WTC11 (cell line): Measurements from ENCODE around the gene CCDC3. TPM values are rescaled to one million over a fixed set of nuclear protein-coding genes. Genes with fewer than 3 reads are reported as not detected.

Source experiments
- ATAC-seq: fragments of 200-7000 bp; cut with Tn5 transposase; 2 replicates; pipeline ENCODE4 v1.10.0; 2021; ENCODE audit warnings: mild to moderate bottlenecking, moderate library complexity
- CTCF ChIA-PET: fragments of 300-600 bp; sonication (Branson Sonifier 250); formaldehyde crosslinking; loops from one replicate; lab custom pipeline; 2021; ENCODE audit warnings: antibody characterized with exemption; lab: Charles Lee
- POLR2A ChIA-PET: fragments of 350-600 bp; sonication (Branson Sonifier 250); formaldehyde crosslinking; loops from one replicate; lab custom pipeline; 2021; ENCODE audit warnings: antibody characterized with exemption; lab: Charles Lee
- DNase-seq: peaks from one replicate; pipeline ENCODE4 v3.0.0; 2021; ENCODE audit warnings: low spot score
- H3K27ac Mint-ChIP-seq: 2 replicates; pipeline ENCODE4 v1.8.0; 2021; ENCODE audit warnings: mixed read lengths
- H3K27me3 Mint-ChIP-seq: 2 replicates; pipeline ENCODE4 v1.8.0; 2021; ENCODE audit warnings: low read depth, mild to moderate bottlenecking, moderate library complexity, mixed read lengths
- H3K36me3 Mint-ChIP-seq: 2 replicates; pipeline ENCODE4 v1.8.0; 2021; ENCODE audit warnings: mixed read lengths
- H3K4me1 Mint-ChIP-seq: 2 replicates; pipeline ENCODE4 v1.8.0; 2022; ENCODE audit warnings: mixed read lengths
- H3K4me3 Mint-ChIP-seq: 2 replicates; pipeline ENCODE4 v1.8.0; 2021; ENCODE audit warnings: mild to moderate bottlenecking, moderate library complexity, mixed read lengths
- H3K9me3 Mint-ChIP-seq: 2 replicates; pipeline ENCODE4 v1.8.0; 2021; ENCODE audit warnings: mixed read lengths
- CREB1 ChIP-seq: sonication (generic); formaldehyde crosslinking; IDR thresholded peaks from 2 replicates; pipeline ENCODE4 v1.8.0; 2023; ENCODE audit warnings: mild to moderate bottlenecking, missing genetic modification reagents
- GABPB1 ChIP-seq: sonication (generic); formaldehyde crosslinking; IDR thresholded peaks from 2 replicates; pipeline ENCODE4 v1.8.1; 2023; ENCODE audit warnings: mild to moderate bottlenecking, missing genetic modification reagents
- JAZF1 ChIP-seq: fragments of 250-450 bp; sonication (Bioruptor Pico); IDR thresholded peaks from 2 replicates; pipeline ENCODE4 v1.9.0; 2021; ENCODE audit warnings: moderate library complexity, mild to moderate bottlenecking, inconsistent platforms
- RELA ChIP-seq: sonication (generic); formaldehyde crosslinking; IDR thresholded peaks from 2 replicates; pipeline ENCODE4 v1.8.1; 2022; ENCODE audit warnings: missing genetic modification reagents, mild to moderate bottlenecking, borderline replicate concordance
- SMAD3 ChIP-seq: sonication (generic); formaldehyde crosslinking; IDR thresholded peaks from 2 replicates; pipeline ENCODE4 v1.8.0; 2022; ENCODE audit warnings: missing genetic modification reagents, mild to moderate bottlenecking, borderline replicate concordance
- SMAD4 ChIP-seq: sonication (generic); formaldehyde crosslinking; IDR thresholded peaks from 2 replicates; pipeline ENCODE4 v1.8.0; 2022; ENCODE audit warnings: mild to moderate bottlenecking, missing genetic modification reagents
- SP1 ChIP-seq: sonication (generic); formaldehyde crosslinking; conservative IDR thresholded peaks from 2 replicates; pipeline ENCODE4 v1.8.1; 2022; ENCODE audit warnings: missing genetic modification reagents
- TP53 ChIP-seq: sonication (generic); formaldehyde crosslinking; IDR thresholded peaks from 2 replicates; pipeline ENCODE4 v1.8.1; 2023; ENCODE audit warnings: mild to moderate bottlenecking, missing genetic modification reagents
- ZBTB21 ChIP-seq: sonication (generic); formaldehyde crosslinking; IDR thresholded peaks from 2 replicates; pipeline ENCODE4 v1.8.1; 2023; ENCODE audit warnings: mild to moderate bottlenecking, missing genetic modification reagents, borderline replicate concordance
- ZNF232 ChIP-seq: sonication (generic); formaldehyde crosslinking; IDR thresholded peaks from 2 replicates; pipeline ENCODE4 v1.8.0; 2022; ENCODE audit warnings: mild to moderate bottlenecking, missing genetic modification reagents
- ZNF263 ChIP-seq: sonication (generic); formaldehyde crosslinking; IDR thresholded peaks from 2 replicates; pipeline ENCODE4 v1.8.1; 2022; ENCODE audit warnings: low read depth, mild to moderate bottlenecking, moderate library complexity, missing genetic modification reagents
- ZNF671 ChIP-seq: fragments of 250-450 bp; sonication (Bioruptor Pico); IDR thresholded peaks from 2 replicates; pipeline ENCODE4 v1.8.0; 2021; ENCODE audit warnings: mild to moderate bottlenecking
- total RNA-seq: library from RNA; stranded (reverse); gene quantifications from 3 replicates; pipeline ENCODE4 v1.2.3, GENCODE V29; 2021
- TF ChIP-seq, protein P1 (sequence below): sonication (generic); formaldehyde crosslinking; IDR thresholded peaks from 2 replicates; pipeline ENCODE4 v1.8.1; 2022; ENCODE audit warnings: low read depth, mild to moderate bottlenecking, moderate library complexity, missing genetic modification reagents, borderline replicate concordance
- TF ChIP-seq, protein P2 (sequence below): fragments of 250-450 bp; sonication (Bioruptor Pico); conservative IDR thresholded peaks from 2 replicates; pipeline ENCODE4 v1.9.0; 2021; ENCODE audit warnings: mild to moderate bottlenecking
- TF ChIP-seq, protein P3 (sequence below): fragments of 250-450 bp; sonication (Bioruptor Pico); IDR thresholded peaks from 2 replicates; pipeline ENCODE4 v1.9.0; 2021; ENCODE audit warnings: mild to moderate bottlenecking
- TF ChIP-seq, protein P4 (sequence below): sonication (generic); formaldehyde crosslinking; IDR thresholded peaks from 2 replicates; pipeline ENCODE4 v1.8.1; 2023; ENCODE audit warnings: mild to moderate bottlenecking, moderate library complexity, missing genetic modification reagents
- TF ChIP-seq, protein P5 (sequence below): sonication (generic); formaldehyde crosslinking; IDR thresholded peaks from 2 replicates; pipeline ENCODE4 v1.8.0; 2023; ENCODE audit warnings: mild to moderate bottlenecking, missing genetic modification reagents
- TF ChIP-seq, protein P6 (sequence below): sonication (generic); formaldehyde crosslinking; IDR thresholded peaks from 2 replicates; pipeline ENCODE4 v1.8.1; 2022; ENCODE audit warnings: low read depth, missing genetic modification reagents, borderline replicate concordance
- TF ChIP-seq, protein P7 (sequence below): sonication (generic); formaldehyde crosslinking; IDR thresholded peaks from 2 replicates; pipeline ENCODE4 v1.8.0; 2022; ENCODE audit warnings: mild to moderate bottlenecking, missing genetic modification reagents

The CCDC3 gene
- total RNA-seq, 1 experiment from 2014 or later: 3.5 TPM

DNA sequence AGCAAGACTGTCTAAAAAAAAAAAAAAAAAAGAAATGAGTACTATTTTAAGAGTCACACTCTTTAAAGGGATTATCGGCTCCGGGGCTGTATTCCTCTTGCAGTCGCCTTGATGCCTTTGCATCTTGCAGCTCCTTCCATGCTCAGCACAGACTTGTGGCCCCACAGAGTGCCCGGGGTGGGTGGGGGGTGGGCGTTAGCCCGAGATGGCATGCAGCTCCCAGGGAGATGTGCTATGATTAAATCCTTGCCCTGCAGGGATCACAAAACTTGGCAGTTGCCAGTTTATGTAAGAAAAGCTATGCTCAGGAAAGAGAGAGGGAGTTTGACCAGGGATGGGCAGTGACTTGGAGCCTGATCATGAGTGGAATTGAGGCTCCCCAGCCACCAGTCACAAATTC lies 81.9 kb downstream of the CCDC3 start (continued):
- no peak for TF ChIP-seq ZBTB21 (CRISPR knock-in tag)
- TF ChIP-seq, protein P1, sequence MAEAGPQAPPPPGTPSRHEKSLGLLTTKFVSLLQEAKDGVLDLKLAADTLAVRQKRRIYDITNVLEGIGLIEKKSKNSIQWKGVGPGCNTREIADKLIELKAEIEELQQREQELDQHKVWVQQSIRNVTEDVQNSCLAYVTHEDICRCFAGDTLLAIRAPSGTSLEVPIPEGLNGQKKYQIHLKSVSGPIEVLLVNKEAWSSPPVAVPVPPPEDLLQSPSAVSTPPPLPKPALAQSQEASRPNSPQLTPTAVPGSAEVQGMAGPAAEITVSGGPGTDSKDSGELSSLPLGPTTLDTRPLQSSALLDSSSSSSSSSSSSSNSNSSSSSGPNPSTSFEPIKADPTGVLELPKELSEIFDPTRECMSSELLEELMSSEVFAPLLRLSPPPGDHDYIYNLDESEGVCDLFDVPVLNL (CRISPR knock-in tag): no peak
- TF ChIP-seq TP53 (CRISPR knock-in tag): no peak
- TF ChIP-seq ZNF232 (CRISPR knock-in tag): no peak

DNA sequence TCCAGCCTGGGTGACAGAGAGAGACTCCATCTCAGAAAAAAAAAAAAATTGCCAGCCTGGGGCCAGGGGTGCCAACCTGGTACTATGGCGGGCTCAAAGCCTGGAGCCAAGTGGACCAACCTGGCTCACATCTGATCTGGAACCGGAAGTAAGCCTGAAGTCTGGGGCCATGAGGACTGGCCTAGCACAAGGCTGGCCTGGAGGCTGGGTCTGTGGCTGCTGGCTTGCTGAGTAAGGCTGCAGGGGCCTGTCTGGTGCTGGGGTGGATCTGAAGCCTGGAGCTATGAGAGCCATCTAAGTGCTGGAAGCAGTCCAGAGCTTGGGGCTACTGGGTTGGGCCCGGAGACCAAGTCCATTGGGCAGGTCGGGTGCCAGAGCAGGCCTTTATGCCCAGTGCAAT lies 84.9 kb downstream of the CCDC3 start:
- no peaks in the 10 kb centered on the region for H3K4me1 Mint-ChIP-seq
- ATAC-seq (no peak), DNase-seq (no peak)
- TF ChIP-seq RELA (no peak), SMAD3 (CRISPR knock-in tag) (no peak), ZNF263 (no peak), SP1 (CRISPR knock-in tag) (no peak), SMAD4 (CRISPR knock-in tag) (no peak), GABPB1 (CRISPR knock-in tag) (no peak), CREB1 (no peak), ZNF671 (CRISPR knock-in tag) (no peak), JAZF1 (no peak)
- TF ChIP-seq, protein P2, sequence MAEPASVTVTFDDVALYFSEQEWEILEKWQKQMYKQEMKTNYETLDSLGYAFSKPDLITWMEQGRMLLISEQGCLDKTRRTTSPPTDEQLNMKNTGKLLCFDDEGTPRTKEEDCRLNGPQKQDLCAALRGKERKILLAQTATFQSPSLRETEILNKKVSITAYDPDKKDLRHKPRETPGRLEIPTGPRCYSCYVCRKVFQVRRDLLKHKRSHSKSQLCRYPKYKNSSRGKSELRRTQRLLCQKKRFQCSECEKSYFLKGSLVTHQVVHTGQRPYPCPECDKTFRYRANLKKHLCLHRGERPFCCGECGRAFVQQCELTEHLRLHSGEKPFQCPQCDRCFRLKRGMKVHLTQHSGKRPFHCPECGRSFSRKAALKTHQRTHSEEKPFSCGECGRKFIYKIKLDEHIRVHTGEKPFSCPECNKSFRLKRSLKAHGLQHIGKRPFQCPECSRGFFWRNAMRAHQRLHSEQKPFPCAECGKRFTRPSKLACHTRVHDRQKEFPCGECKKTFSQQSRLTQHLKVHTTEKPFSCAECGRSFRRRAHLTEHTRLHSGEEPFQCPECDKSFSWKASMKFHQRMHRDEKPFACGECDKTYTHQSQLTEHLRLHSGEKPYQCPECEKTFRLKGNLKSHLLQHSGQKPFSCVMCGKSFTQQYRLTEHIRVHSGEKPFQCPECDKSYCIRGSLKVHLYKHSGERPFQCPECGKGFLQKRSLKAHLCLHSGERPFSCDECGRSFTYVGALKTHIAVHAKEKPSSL (CRISPR knock-in tag): no peak
- TF ChIP-seq, protein P3, sequence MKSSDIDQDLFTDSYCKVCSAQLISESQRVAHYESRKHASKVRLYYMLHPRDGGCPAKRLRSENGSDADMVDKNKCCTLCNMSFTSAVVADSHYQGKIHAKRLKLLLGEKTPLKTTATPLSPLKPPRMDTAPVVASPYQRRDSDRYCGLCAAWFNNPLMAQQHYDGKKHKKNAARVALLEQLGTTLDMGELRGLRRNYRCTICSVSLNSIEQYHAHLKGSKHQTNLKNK (CRISPR knock-in tag): no peak
- TF ChIP-seq, protein P4, sequence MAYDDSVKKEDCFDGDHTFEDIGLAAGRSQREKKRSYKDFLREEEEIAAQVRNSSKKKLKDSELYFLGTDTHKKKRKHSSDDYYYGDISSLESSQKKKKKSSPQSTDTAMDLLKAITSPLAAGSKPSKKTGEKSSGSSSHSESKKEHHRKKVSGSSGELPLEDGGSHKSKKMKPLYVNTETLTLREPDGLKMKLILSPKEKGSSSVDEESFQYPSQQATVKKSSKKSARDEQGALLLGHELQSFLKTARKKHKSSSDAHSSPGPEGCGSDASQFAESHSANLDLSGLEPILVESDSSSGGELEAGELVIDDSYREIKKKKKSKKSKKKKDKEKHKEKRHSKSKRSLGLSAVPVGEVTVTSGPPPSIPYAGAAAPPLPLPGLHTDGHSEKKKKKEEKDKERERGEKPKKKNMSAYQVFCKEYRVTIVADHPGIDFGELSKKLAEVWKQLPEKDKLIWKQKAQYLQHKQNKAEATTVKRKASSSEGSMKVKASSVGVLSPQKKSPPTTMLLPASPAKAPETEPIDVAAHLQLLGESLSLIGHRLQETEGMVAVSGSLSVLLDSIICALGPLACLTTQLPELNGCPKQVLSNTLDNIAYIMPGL: no peak
- TF ChIP-seq, protein P5, sequence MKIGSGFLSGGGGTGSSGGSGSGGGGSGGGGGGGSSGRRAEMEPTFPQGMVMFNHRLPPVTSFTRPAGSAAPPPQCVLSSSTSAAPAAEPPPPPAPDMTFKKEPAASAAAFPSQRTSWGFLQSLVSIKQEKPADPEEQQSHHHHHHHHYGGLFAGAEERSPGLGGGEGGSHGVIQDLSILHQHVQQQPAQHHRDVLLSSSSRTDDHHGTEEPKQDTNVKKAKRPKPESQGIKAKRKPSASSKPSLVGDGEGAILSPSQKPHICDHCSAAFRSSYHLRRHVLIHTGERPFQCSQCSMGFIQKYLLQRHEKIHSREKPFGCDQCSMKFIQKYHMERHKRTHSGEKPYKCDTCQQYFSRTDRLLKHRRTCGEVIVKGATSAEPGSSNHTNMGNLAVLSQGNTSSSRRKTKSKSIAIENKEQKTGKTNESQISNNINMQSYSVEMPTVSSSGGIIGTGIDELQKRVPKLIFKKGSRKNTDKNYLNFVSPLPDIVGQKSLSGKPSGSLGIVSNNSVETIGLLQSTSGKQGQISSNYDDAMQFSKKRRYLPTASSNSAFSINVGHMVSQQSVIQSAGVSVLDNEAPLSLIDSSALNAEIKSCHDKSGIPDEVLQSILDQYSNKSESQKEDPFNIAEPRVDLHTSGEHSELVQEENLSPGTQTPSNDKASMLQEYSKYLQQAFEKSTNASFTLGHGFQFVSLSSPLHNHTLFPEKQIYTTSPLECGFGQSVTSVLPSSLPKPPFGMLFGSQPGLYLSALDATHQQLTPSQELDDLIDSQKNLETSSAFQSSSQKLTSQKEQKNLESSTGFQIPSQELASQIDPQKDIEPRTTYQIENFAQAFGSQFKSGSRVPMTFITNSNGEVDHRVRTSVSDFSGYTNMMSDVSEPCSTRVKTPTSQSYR (CRISPR knock-in tag): no peak
- TF ChIP-seq, protein P6, sequence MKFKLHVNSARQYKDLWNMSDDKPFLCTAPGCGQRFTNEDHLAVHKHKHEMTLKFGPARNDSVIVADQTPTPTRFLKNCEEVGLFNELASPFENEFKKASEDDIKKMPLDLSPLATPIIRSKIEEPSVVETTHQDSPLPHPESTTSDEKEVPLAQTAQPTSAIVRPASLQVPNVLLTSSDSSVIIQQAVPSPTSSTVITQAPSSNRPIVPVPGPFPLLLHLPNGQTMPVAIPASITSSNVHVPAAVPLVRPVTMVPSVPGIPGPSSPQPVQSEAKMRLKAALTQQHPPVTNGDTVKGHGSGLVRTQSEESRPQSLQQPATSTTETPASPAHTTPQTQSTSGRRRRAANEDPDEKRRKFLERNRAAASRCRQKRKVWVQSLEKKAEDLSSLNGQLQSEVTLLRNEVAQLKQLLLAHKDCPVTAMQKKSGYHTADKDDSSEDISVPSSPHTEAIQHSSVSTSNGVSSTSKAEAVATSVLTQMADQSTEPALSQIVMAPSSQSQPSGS (CRISPR knock-in tag): no peak
- TF ChIP-seq, protein P7, sequence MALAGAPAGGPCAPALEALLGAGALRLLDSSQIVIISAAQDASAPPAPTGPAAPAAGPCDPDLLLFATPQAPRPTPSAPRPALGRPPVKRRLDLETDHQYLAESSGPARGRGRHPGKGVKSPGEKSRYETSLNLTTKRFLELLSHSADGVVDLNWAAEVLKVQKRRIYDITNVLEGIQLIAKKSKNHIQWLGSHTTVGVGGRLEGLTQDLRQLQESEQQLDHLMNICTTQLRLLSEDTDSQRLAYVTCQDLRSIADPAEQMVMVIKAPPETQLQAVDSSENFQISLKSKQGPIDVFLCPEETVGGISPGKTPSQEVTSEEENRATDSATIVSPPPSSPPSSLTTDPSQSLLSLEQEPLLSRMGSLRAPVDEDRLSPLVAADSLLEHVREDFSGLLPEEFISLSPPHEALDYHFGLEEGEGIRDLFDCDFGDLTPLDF: no peak
- H3K36me3 Mint-ChIP-seq: no peaks in the 10 kb centered on the region
- H3K27me3 Mint-ChIP-seq: no peaks in the 10 kb centered on the region
- POLR2A ChIA-PET: no interaction called here
- no peak overlapping the region for H3K4me3 Mint-ChIP-seq
- no peak overlapping the region for H3K27ac Mint-ChIP-seq
- H3K9me3 Mint-ChIP-seq: peaks cover 13% of the 10 kb centered on the region
- CTCF ChIA-PET: interaction anchor here (0.7 kb wide), 2 partner anchors 42 to 209 kb away, joined by 3 read pairs; no protein-coding TSS in a partner anchor
